HEK293 (cell line): ENCODE results near the gene VPREB3.

Source experiments
- MZF1 ChIP-seq: fragments of 450-650 bp; formaldehyde crosslinking; IDR thresholded peaks from 2 replicates; pipeline ENCODE4 v1.5.1; 2017; ENCODE audit warnings: missing biosample characterization, missing genetic modification characterization, borderline replicate concordance
- REPIN1 ChIP-seq: fragments of 450-650 bp; formaldehyde crosslinking; IDR thresholded peaks from 2 replicates; pipeline ENCODE4 v1.5.1; 2017; ENCODE audit warnings: missing biosample characterization, missing genetic modification characterization, low read depth
- SP2 ChIP-seq: fragments of 450-650 bp; formaldehyde crosslinking; IDR thresholded peaks from 2 replicates; pipeline ENCODE4 v1.5.1; 2016; ENCODE audit warnings: missing biosample characterization, missing genetic modification characterization
- ZBTB8A ChIP-seq: fragments of 450-650 bp; formaldehyde crosslinking; IDR thresholded peaks from 2 replicates; pipeline ENCODE4 v1.5.1; 2016; ENCODE audit warnings: missing biosample characterization, missing genetic modification characterization
- ZNF140 ChIP-seq: fragments of 450-650 bp; formaldehyde crosslinking; IDR thresholded peaks from 2 replicates; pipeline ENCODE4 v1.5.1; 2016; ENCODE audit warnings: missing biosample characterization, missing genetic modification characterization
- ZNF155 ChIP-seq: fragments of 450-650 bp; formaldehyde crosslinking; IDR thresholded peaks from 2 replicates; pipeline ENCODE4 v1.5.1; 2016; ENCODE audit warnings: missing biosample characterization, missing genetic modification characterization
- ZNF248 ChIP-seq: fragments of 450-650 bp; formaldehyde crosslinking; IDR thresholded peaks from 2 replicates; pipeline ENCODE4 v1.5.1; 2017; ENCODE audit warnings: missing biosample characterization, missing genetic modification characterization
- ZNF274 ChIP-seq, 2 experiments: fragments of 200-500 bp in 1 of 2; fragments of 450-650 bp in 1 of 2; sonication (Bioruptor generic) in 1 of 2; formaldehyde crosslinking in 1 of 2; IDR thresholded peaks; 2 replicates each; pipeline versions ENCODE4 v1.5.1 to v1.6.1; 2014 to 2016; ENCODE audit warnings: borderline replicate concordance in 1 of 2, inconsistent platforms in 1 of 2, low read length in 1 of 2, missing biosample characterization in 1 of 2, missing genetic modification characterization in 1 of 2
- ZNF311 ChIP-seq: fragments of 450-650 bp; formaldehyde crosslinking; IDR thresholded peaks from 2 replicates; pipeline ENCODE4 v1.5.1; 2017; ENCODE audit warnings: missing biosample characterization, missing genetic modification characterization, borderline replicate concordance
- ZNF529 ChIP-seq: fragments of 450-650 bp; formaldehyde crosslinking; IDR thresholded peaks from 2 replicates; pipeline ENCODE4 v1.5.1; 2017; ENCODE audit warnings: missing genetic modification characterization, missing biosample characterization; ENCODE audit not compliant: insufficient replicate concordance
- TF ChIP-seq, protein P1 (sequence below): fragments of 450-650 bp; formaldehyde crosslinking; IDR thresholded peaks from 2 replicates; pipeline ENCODE4 v1.5.1; 2016; ENCODE audit warnings: missing biosample characterization, missing genetic modification characterization
- TF ChIP-seq, protein P2 (sequence below): fragments of 450-650 bp; formaldehyde crosslinking; IDR thresholded peaks from 2 replicates; pipeline ENCODE4 v1.5.1; 2017; ENCODE audit warnings: missing biosample characterization, missing genetic modification characterization
- TF ChIP-seq, protein P3 (sequence below): fragments of 450-650 bp; formaldehyde crosslinking; IDR thresholded peaks from 2 replicates; pipeline ENCODE4; 2016; ENCODE audit warnings: missing biosample characterization, missing genetic modification characterization

DNA sequence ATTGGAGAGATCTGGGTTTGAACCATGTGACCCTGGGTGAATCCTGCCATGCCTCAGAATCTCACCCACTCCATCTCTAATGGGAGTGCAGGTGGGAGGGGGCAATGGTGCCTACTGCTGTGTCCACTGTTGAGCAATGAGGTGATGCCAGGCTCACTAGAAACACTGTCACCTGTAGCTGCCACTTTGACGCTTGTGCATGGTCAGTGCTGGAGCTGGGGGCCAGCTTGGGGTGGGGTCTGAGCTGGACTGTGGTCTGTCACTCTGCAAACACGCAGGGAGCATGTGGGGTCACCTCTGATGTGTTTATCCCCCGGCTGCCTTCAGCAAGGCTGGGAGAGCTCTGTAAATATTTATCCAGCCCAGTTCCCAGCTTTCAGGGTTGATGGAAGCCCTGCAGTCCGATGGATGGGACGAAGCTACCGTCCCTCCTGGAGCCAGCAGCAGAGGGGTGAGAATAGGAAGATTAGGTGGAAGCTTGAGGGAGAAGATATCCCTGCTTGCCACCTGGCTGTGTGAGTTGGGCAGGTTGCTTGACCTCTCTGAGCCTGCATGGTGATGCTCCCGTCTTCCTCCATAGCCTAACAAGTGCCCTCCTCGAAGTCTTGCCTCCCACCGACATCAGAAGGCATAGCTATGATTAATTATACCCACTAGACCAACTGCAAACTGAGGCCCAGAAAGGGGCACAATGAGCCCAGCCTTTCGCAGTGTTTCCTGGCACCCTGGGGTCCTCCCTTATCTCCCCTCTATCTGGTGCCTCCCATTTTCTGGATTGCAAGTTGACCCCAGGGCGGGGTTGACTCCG lies 20.1 kb upstream of the VPREB3 start:
- TF ChIP-seq SP2 (tag by site-specific recombination) (no peak), ZNF248 (tag by site-specific recombination) (no peak), ZNF311 (no peak), ZBTB8A (tag by site-specific recombination) (no peak), REPIN1 (tag by site-specific recombination) (no peak), ZNF140 (tag by site-specific recombination) (no peak), ZNF529 (tag by site-specific recombination) (no peak), ZNF155 (no peak), MZF1 (tag by site-specific recombination) (no peak), ZNF274 (IDR thresholded peaks at IDR 0.05; ENCODE audit: low read length) (no peak), ZNF274 (tag by site-specific recombination; IDR thresholded peaks at IDR 0.05; ENCODE audit: borderline replicate concordance) (no peak)
- TF ChIP-seq, protein P1, sequence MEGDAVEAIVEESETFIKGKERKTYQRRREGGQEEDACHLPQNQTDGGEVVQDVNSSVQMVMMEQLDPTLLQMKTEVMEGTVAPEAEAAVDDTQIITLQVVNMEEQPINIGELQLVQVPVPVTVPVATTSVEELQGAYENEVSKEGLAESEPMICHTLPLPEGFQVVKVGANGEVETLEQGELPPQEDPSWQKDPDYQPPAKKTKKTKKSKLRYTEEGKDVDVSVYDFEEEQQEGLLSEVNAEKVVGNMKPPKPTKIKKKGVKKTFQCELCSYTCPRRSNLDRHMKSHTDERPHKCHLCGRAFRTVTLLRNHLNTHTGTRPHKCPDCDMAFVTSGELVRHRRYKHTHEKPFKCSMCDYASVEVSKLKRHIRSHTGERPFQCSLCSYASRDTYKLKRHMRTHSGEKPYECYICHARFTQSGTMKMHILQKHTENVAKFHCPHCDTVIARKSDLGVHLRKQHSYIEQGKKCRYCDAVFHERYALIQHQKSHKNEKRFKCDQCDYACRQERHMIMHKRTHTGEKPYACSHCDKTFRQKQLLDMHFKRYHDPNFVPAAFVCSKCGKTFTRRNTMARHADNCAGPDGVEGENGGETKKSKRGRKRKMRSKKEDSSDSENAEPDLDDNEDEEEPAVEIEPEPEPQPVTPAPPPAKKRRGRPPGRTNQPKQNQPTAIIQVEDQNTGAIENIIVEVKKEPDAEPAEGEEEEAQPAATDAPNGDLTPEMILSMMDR (tag by site-specific recombination): no peak
- TF ChIP-seq, protein P2, sequence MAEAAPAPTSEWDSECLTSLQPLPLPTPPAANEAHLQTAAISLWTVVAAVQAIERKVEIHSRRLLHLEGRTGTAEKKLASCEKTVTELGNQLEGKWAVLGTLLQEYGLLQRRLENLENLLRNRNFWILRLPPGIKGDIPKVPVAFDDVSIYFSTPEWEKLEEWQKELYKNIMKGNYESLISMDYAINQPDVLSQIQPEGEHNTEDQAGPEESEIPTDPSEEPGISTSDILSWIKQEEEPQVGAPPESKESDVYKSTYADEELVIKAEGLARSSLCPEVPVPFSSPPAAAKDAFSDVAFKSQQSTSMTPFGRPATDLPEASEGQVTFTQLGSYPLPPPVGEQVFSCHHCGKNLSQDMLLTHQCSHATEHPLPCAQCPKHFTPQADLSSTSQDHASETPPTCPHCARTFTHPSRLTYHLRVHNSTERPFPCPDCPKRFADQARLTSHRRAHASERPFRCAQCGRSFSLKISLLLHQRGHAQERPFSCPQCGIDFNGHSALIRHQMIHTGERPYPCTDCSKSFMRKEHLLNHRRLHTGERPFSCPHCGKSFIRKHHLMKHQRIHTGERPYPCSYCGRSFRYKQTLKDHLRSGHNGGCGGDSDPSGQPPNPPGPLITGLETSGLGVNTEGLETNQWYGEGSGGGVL (tag by site-specific recombination): no peak
- TF ChIP-seq, protein P3, sequence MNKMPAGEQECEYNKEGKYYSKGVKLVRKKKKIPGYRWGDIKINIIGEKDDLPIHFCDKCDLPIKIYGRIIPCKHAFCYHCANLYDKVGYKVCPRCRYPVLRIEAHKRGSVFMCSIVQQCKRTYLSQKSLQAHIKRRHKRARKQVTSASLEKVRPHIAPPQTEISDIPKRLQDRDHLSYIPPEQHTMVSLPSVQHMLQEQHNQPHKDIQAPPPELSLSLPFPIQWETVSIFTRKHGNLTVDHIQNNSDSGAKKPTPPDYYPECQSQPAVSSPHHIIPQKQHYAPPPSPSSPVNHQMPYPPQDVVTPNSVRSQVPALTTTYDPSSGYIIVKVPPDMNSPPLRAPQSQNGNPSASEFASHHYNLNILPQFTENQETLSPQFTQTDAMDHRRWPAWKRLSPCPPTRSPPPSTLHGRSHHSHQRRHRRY (tag by site-specific recombination): no peak
